GM12878 (cell line): Measurements from ENCODE around the gene ADISSP.

Experiments used
- BRCA1 ChIP-seq: IDR thresholded peaks from 2 replicates; pipeline ENCODE4 v1.6.1; 2011; ENCODE audit warnings: low read depth, low read length, improper control_type of control experiment
- EZH2 ChIP-seq: IDR thresholded peaks from 2 replicates; pipeline ENCODE4 v1.6.1; 2012; ENCODE audit warnings: low read depth, mild to moderate bottlenecking, control low read depth, inconsistent platforms, low read length, borderline replicate concordance; ENCODE audit not compliant: control insufficient read depth
- FOXK2 ChIP-seq: fragments of 450-650 bp; IDR thresholded peaks from 2 replicates; pipeline ENCODE4 v1.6.1; 2017; ENCODE audit warnings: mild to moderate bottlenecking, moderate library complexity
- NFYA ChIP-seq: IDR thresholded peaks from 2 replicates; pipeline ENCODE4 v1.6.1; 2011; ENCODE audit warnings: low read depth, mild to moderate bottlenecking, low read length, improper control_type of control experiment, borderline replicate concordance
- NFYB ChIP-seq: IDR thresholded peaks from 2 replicates; pipeline ENCODE4 v1.6.1; 2011; ENCODE audit warnings: low read depth, mild to moderate bottlenecking, low read length, improper control_type of control experiment, moderate library complexity; ENCODE audit not compliant: insufficient read depth
- POLR2AphosphoS5 ChIP-seq: IDR thresholded peaks from 2 replicates; pipeline ENCODE4 v1.6.1; 2011; ENCODE audit warnings: mild to moderate bottlenecking, low read length, inconsistent platforms
- SIN3A ChIP-seq: IDR thresholded peaks from 2 replicates; pipeline ENCODE4 v1.6.1; 2012; ENCODE audit warnings: low read depth, low read length, improper control_type of control experiment
- SMARCA5 ChIP-seq: fragments of 450-650 bp; IDR thresholded peaks from 2 replicates; pipeline ENCODE4 v1.6.1; 2017; ENCODE audit warnings: mild to moderate bottlenecking
- SMC3 ChIP-seq: IDR thresholded peaks from 2 replicates; pipeline ENCODE4 v1.6.1; 2011; ENCODE audit warnings: low read length, improper control_type of control experiment, borderline replicate concordance
- SP1 ChIP-seq: IDR thresholded peaks from one replicate; pipeline ENCODE4 v1.6.1; 2011; ENCODE audit warnings: low read depth, low read length
- STAT3 ChIP-seq: IDR thresholded peaks from 2 replicates; pipeline ENCODE4 v1.6.1; 2011; ENCODE audit warnings: low read depth, low read length, improper control_type of control experiment
- YY1 ChIP-seq: IDR thresholded peaks from 2 replicates; pipeline ENCODE4 v1.6.1; 2011; ENCODE audit warnings: low read depth, mild to moderate bottlenecking, low read length
- TF ChIP-seq, protein P1 (sequence below), 3 experiments: IDR thresholded peaks in 2 of 3; conservative IDR thresholded peaks in 1 of 3; 2 replicates each; pipeline ENCODE4 v1.5.1; 2011; ENCODE audit warnings: low read depth in 3 of 3, low read length in 3 of 3, mild to moderate bottlenecking in 3 of 3, control low read depth in 2 of 3, moderate library complexity in 2 of 3, inconsistent platforms in 1 of 3, mixed read lengths in 1 of 3; ENCODE audit not compliant: control insufficient read depth in 2 of 3, insufficient read depth in 1 of 3; ENCODE audit errors: extremely low read depth in 1 of 3
- TF ChIP-seq, protein P2 (sequence below): fragments of 450-650 bp; formaldehyde crosslinking; IDR thresholded peaks from 2 replicates; pipeline ENCODE4 v1.4.0; 2020; ENCODE audit warnings: mild to moderate bottlenecking, moderate library complexity

DNA sequence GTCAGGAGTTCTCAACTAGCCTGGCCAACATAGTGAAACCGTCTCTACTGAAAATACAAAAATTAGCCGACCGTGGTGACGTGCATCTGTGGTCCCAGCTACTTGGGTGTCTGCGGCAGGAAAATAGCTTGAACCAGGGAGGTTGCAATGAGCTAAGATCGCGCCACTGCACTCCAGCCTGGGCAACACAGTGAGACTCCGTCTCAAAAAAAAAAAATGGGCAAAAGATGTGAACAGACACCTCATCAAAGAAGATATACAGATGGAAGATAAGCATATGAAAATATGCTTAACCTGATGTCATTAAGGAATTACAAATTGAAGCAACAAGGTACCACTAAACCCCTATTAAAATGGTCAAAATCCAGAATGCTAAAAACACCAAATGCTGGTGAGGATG lies 44.3 kb downstream of the ADISSP start:
- no peak for TF ChIP-seq SMC3
- no peak for TF ChIP-seq FOXK2
- no peak for TF ChIP-seq POLR2AphosphoS5
- TF ChIP-seq NFYB, result no peak
- no peak for TF ChIP-seq STAT3
- TF ChIP-seq, protein P1, sequence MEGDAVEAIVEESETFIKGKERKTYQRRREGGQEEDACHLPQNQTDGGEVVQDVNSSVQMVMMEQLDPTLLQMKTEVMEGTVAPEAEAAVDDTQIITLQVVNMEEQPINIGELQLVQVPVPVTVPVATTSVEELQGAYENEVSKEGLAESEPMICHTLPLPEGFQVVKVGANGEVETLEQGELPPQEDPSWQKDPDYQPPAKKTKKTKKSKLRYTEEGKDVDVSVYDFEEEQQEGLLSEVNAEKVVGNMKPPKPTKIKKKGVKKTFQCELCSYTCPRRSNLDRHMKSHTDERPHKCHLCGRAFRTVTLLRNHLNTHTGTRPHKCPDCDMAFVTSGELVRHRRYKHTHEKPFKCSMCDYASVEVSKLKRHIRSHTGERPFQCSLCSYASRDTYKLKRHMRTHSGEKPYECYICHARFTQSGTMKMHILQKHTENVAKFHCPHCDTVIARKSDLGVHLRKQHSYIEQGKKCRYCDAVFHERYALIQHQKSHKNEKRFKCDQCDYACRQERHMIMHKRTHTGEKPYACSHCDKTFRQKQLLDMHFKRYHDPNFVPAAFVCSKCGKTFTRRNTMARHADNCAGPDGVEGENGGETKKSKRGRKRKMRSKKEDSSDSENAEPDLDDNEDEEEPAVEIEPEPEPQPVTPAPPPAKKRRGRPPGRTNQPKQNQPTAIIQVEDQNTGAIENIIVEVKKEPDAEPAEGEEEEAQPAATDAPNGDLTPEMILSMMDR (IDR thresholded peaks at IDR 0.05 in 2 of 3, conservative IDR thresholded peaks at IDR 0.05 in 1 of 3; ENCODE audit: control insufficient read depth in 2 of 3, extremely low read depth in 1 of 3, insufficient read depth in 1 of 3, low read depth in 3 of 3, low read length in 3 of 3), result no peak
- TF ChIP-seq SMARCA5, result no peak
- TF ChIP-seq EZH2, result no peak
- TF ChIP-seq YY1, result no peak
- TF ChIP-seq SIN3A, result no peak
- TF ChIP-seq SP1, result no peak
- TF ChIP-seq BRCA1, result no peak
- TF ChIP-seq, protein P2, sequence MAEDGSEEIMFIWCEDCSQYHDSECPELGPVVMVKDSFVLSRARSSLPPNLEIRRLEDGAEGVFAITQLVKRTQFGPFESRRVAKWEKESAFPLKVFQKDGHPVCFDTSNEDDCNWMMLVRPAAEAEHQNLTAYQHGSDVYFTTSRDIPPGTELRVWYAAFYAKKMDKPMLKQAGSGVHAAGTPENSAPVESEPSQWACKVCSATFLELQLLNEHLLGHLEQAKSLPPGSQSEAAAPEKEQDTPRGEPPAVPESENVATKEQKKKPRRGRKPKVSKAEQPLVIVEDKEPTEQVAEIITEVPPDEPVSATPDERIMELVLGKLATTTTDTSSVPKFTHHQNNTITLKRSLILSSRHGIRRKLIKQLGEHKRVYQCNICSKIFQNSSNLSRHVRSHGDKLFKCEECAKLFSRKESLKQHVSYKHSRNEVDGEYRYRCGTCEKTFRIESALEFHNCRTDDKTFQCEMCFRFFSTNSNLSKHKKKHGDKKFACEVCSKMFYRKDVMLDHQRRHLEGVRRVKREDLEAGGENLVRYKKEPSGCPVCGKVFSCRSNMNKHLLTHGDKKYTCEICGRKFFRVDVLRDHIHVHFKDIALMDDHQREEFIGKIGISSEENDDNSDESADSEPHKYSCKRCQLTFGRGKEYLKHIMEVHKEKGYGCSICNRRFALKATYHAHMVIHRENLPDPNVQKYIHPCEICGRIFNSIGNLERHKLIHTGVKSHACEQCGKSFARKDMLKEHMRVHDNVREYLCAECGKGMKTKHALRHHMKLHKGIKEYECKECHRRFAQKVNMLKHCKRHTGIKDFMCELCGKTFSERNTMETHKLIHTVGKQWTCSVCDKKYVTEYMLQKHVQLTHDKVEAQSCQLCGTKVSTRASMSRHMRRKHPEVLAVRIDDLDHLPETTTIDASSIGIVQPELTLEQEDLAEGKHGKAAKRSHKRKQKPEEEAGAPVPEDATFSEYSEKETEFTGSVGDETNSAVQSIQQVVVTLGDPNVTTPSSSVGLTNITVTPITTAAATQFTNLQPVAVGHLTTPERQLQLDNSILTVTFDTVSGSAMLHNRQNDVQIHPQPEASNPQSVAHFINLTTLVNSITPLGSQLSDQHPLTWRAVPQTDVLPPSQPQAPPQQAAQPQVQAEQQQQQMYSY, result no peak
- no peak for TF ChIP-seq NFYA
